HG03521 (cell line): ENCODE measurements around the gene PLEKHJ1.

Experiments
- ATAC-seq: cut with Tn5 transposase; IDR thresholded peaks from one replicate; pipeline ENCODE4 v1.9.1; 2021; ENCODE audit warnings: mild to moderate bottlenecking, moderate library complexity; ENCODE audit not compliant: unreplicated experiment

The PLEKHJ1 gene

DNA sequence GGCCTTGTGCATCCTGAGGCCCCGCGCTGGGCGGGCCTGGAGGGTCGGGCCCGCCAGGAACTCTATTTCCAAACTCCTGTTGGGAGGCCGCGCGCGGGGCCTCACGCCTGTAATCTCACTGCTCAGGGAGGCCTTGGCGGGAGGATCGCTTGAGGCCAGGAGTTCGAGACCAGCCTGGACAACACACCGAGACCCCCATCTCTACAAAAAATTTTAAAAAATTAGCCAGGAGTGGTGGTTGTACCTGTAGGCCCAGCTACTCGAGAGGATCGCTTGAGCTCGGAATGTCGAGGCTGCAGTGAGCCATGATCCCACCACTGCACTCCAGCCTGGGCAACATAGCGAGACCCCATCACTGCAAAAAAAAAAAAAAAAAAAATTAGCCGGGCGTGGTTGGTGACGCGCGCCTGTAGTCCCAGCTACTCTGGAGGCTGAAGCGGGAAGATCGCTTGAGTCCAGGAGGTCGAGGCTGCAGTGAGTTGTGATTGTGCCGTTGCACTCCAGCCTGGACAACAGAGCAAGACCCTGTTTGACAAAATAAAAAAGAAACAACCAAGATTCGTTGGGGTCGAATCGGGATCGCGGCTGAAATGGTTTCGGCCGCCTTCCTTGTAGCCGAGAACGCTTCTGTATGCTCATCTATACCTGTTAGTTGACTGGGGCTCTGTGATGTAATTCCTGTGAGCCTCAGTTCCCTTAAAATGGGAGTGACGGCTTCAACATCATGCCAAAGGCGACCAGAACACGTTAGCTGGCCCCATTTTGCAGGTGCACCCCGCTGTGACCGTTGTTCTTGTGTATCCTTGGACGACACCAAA, 1.1 kb upstream of the PLEKHJ1 start:
- ATAC-seq: no peak

DNA sequence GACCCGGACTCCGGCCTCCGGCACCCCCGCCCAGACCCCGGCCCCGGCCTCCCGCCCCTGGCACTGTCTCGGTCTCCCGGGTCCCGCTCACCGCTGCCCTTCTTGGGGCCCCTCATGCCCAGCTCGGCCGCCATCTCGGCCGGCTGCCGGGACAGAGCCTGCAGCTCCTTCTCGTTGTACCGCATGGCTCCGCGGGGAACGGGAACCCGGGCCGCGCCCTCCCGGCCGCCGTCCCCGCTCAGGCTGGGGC, 140 bp downstream of the PLEKHJ1 start:
- no peak for ATAC-seq

DNA sequence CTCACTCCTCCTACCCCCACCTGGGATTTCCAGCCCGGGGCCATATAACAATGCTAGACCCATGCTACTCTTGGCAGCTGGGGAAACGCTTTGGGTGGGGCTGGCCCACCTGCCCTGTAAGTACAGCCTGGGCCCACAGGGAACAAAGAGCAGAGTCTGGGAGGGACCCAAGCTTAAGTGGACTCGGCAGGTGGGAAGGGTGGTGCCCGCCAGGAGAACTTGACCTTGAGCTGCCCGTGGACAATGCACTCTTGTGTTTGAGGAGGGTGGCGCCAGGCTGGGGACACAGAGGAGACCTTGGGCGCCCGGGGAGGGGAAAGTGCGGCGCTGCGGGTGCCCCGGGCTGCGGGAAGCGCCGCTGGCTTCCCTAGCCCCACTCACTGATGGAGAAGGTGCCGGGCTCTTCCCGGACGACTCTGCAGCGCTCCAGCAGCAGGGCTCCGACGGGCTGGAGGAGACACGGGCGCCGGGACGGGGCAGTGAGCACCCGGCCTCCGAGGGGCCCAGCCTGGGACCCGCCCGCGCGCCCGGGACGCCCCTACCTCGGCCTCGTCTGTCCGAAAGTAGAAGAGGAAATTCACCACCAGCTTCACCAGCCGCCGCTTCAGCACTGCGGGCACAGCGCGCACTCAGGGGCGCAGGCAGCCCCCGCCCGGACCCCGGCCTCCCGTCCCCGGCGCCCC, 607 bp downstream of the PLEKHJ1 start:
- peak; percentile 7 for ATAC-seq

DNA sequence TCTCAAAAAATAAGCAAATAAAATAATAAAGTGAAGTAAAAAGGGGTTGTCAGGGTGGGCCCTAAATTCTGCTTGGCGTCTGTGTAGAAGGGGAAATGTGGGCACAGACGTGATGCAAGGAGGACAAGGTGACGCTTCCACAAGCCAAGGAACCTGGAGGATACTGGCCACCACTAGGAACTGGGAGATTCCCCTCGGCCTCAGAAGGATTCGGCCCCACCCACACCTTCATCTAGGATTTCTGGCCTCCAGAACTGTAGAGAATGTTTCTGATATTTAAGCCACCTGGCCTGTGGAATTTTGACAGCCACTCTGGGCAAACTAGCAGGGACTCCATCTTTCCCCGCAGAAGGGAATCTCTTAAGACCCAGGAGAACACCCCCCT, 1.1 kb downstream of the PLEKHJ1 start:
- no peak for ATAC-seq

DNA sequence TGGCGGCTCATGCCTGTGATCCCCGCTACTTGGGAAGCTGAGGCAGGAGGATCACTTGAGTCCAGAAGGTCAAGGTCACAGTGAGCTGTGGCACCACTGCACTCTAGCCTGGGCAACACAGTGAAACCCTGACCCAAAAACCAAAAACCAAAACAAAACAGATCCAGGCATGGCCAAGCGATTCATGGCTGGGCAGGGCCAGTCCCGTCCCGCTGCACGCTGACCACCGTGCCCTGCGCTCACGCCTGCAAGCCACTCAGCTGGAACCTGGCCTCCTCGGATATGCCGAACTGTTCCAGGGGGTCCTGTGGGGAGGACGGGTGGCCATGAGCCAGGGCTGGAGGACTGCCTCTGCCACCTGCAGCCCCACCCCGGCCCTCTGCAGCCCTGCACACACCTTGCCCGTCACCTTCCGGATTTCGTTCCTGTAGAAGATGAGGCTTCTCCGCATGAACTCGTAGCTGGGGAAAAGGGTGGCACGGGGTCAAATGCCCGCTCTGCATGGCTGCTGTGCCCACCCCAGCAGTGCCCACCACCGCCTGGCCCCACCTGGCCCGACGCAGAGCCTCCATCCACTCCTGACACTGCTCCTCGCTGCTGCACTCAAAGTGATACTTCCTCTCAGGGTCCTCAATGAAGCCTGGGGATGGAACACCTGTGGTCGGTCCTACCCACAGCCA, 2.4 kb downstream of the PLEKHJ1 start:
- no peak for ATAC-seq

DNA sequence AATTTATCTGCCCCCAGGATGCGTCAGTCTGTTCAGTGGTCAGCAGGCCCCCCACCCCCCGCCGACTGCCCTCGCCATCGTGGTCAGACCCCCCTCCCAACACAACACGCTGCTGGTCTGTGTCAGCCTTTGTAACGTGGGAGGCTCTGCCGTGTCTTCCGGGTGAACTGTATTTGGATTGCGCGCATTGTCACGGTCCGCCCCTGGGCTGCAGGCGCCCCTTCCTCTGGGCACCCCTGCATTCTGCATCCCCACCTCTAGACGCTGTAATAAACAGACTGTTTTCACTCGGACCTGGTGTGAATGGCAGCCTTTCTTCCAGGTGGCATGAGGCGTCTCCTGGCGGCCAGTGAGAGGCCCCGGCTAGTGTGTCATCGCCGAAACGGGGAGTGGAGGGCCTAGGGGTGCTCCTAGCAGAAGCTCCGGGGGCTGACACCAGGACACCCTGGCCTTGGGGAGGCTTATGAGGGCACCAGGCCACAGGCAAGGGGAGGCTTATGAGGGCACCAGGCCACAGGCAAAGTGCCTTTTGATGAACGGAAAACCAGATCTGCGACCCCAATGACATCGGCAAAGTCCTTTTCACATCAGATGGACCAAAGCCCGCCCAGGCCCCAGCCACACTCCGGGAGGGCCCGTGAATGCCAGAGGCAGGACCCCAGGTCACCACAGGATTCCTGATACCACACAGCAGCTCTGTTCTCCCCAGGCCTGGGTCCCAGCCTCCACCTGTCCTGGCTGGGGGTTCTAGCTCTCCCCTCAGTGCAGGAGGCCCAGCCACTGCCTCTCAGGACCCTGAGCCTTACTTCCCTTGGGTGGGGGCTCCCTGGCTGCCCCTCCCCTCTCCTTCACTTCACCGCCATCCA, 3.6 kb downstream of the PLEKHJ1 start:
- no peak for ATAC-seq

DNA sequence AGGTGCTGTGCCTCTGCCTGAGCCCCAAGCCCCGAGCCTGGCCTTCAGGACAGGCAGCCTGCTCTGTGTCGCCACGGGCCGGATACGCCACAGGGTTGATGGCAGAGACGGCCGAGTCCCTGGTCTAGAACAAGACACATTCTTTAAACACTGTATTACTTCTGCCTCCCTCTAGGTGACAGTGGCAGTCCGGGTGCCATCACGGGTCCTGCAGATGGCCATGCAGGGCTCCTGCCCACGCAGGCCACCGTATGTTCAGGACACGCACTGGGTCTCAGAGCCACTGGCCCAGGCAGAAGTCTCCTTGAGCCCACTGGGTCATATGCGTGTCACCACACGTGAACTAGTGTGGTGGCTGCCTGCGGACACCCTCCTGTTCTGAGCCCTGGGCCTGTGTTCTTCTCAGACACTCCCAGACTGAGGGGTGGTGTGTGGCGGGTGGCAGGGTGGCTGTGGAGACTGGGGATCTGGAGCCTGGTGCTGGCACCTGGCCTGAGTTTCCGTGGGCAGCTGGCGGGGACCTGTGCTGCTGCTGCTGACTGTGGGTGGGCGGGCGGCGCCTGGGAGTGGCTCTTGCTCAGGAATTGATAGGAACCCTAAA, 4.4 kb downstream of the PLEKHJ1 start:
- no peak for ATAC-seq

DNA sequence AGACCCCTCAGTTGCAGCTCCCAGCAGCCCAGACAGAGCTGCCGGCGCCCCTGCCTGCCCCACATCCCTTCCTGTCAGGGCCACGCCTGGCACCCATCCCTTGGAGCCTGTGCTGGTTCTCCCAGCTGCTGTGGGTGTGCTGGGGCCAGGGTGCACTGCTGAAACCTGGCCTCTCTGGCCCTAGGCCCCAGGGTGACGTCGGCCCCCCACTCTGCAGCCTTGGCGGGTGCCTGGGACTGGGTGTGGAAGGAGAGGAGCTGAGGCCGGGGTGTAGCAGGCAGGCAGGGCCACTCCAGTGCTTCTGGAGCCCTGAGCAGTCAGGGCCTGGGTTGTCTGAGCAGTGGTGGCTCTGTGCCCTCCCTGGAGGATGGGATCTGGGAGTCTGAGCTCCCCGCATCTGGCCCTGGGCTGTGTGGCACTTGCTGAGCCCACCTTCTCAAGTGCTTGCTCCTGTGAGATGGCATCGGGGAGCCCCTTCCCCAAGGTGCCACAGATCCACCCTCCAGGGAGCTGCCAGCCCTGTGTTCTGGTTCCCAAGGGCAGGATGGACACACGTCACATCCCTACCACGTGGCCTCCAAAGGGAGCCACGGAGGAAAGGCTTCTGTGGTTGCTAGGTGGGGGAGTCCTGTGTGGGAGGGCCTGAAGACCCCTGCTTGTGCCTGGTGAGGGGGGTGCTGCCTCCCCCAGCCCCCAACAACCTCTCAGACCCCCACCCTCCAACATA, 5.2 kb downstream of the PLEKHJ1 start:
- ATAC-seq: no peak

DNA sequence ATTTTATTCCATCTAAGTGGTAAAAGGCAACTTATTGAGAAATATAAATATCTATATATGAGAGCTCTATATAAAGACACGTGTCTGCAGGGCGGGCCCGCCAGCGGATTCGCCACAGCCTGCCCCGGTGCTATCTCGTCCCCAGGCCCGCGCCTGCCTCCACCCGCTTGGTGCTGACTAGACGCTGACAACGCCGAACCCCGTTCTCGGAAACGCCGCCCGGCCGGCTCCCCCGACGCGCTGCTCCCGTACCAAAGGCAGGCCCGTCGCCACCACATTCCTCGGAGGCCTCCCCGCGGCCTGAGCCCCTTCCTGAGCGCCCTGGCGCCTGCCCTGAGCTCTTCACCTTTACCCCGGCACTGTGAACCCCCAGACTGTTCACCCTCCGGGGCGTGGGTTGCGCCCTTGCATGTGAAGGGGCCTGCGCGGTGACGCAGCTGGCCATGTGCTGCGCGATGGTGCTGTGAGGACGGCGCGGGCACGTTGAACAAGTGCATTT, 6.0 kb downstream of the PLEKHJ1 start:
- no peak for ATAC-seq

DNA sequence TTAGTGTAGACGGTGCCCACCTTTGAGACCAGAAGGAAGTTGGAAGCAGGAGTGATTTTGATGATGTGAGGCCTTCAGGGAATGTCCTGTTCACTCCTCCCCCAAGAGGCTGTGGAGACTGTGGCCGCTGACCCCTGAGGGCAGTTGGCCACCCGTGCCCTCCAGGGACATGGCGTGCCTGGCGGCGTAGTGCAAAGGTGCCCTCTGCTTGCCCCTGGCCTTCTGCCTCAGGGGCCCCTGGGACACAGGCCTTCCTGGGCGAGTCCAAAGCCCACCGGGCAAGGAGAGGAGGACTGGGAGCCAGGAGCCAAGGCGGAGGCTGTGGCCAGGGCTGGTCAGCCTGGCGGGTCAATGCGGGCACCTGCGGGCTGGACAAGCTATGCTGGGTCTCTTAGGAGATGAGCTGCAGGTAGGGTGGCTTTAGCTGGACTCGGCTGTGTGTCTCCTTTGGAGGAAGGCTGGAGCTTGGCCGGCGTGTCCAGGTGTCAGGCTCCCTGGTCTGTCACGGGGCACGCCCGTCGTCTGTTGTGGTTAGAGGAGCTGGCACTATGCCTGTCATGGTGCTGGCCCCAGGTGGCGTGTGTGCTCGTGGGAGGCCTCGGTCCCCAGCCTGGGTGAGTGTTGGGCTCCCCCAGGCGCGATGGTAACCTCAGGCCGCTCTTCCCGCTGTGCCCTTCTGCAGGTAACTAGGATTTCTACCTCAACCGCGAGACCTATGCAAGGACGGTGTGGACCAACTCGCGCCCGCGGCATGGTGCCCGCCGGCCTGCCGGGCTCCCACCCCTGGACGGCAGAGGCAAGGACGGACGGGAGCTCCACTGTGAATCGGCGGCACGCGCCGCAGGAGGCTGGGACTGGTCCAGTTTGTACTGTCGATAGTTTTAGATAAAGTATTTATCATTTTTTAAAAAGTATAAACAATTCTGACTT, 6.8 kb downstream of the PLEKHJ1 start:
- no peak for ATAC-seq

DNA sequence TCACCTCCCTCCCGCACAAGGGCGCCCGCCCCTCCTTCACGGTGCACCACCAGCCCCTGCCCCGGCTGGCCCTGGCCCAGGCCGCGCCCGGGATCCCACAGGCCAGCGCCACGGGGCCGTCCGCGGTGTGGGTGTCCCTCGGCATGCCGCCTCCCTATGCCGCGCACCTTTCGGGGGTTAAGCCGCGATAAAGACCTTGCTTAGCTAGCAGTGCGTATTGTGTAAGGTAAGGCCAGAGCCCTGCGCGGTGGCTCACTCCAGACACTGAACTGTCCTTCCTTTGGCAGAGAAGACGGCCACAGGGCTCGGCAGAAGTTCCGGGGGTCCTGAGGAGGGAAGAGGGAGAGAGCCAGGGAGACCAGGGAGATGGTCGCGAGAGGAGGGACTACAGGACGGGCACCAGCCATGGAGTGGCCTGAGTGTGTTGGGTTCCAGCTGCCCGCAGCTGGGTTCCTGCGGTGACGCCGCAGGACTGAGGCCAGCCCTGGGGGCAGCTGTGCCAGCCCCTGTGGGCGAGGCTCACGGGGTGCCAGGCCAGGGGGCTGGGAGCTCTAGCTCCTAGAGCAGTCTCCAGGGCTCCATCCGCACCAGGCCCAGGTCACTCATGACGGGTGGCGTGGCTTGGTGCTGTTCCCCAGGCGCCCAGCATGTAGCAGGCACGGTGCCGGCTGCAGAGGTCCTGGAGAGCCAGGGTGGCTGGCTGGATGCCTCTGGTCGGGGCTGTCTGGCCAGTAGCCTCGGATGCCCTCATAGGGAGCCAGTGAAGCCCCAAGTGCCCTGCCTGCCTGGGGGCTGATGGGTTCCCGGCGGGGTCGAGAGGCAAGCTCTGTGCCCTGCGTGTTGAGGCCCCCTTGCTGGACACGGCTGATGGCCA, 7.7 kb downstream of the PLEKHJ1 start:
- ATAC-seq: no peak

DNA sequence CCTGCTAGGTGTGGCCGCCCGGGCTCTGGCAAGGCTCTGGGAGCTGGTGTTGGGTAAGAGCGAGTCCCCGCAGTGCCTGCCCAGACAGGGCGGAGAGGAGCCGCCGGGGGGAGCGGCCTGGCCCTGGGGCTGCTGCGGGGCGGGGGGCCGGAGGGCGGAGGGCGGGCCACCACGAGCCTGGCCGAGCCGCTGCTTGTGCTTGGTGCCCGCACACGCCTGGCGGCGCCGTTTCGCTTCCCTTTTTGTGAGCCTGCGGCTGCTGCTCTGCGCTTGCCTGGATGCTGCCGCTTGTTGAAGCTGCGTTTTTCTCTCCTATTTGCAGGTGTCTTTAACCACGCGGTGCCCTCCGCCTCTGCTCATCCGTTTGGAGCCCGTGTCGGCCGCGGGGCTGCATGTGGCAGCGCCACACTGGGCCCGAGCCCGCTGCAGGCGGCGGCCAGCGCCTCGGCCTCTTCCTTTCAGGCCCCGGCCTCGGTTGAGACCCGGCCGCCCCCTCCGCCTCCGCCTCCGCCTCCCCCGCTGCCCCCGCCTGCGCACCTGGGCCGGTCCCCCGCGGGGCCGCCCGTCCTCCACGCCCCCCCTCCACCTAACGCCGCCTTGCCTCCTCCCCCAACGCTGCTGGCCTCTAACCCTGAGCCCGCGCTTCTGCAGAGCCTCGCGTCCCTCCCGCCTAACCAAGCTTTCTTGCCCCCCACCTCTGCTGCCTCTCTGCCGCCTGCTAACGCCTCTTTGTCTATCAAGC, 8.5 kb downstream of the PLEKHJ1 start:
- ATAC-seq: no peak

DNA sequence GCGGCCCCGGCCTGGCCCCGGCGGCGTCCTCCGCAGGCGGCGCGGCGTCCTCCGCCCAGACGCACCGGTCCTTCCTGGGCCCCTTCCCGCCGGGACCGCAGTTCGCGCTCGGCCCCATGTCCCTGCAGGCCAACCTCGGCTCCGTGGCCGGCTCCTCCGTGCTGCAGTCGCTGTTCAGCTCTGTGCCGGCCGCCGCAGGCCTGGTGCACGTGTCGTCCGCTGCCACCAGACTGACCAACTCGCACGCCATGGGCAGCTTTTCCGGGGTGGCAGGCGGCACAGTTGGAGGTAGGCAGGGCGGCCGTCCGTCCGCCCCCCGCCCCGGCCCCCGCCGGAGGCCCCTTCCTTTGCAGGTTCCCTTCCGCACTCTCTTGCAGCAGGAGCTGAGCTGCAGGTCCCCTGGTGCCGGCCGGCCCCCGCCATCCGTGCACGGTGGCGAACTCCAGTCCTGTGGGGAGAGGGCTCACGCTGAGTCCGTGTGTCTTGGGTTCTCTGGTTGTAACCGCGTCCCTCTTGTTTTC, 9.2 kb downstream of the PLEKHJ1 start:
- no peak for ATAC-seq

DNA sequence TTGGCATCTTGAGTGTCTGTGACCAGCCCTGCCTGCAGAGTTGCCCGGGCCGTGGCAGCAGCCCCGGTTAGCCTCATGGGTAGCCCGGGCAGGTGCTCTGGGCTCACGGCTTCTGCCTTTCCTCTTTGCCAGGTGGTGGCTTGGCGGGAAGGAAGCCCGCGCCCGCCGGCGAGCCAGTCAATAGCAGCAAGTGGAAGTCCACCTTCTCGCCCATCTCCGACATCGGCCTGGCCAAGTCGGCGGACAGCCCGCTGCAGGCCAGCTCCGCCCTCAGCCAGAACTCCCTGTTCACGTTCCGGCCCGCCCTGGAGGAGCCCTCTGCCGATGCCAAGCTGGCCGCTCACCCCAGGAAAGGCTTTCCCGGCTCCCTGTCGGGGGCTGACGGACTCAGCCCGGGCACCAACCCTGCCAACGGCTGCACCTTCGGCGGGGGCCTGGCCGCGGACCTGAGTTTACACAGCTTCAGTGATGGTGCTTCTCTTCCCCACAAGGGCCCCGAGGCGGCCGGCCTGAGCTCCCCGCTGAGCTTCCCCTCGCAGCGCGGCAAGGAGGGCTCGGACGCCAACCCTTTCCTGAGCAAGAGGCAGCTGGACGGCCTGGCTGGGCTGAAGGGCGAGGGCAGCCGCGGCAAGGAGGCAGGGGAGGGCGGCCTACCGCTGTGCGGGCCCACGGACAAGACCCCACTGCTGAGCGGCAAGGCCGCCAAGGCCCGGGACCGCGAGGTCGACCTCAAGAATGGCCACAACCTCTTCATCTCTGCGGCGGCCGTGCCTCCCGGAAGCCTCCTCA, 9.9 kb downstream of the PLEKHJ1 start:
- ATAC-seq: no peak

DNA sequence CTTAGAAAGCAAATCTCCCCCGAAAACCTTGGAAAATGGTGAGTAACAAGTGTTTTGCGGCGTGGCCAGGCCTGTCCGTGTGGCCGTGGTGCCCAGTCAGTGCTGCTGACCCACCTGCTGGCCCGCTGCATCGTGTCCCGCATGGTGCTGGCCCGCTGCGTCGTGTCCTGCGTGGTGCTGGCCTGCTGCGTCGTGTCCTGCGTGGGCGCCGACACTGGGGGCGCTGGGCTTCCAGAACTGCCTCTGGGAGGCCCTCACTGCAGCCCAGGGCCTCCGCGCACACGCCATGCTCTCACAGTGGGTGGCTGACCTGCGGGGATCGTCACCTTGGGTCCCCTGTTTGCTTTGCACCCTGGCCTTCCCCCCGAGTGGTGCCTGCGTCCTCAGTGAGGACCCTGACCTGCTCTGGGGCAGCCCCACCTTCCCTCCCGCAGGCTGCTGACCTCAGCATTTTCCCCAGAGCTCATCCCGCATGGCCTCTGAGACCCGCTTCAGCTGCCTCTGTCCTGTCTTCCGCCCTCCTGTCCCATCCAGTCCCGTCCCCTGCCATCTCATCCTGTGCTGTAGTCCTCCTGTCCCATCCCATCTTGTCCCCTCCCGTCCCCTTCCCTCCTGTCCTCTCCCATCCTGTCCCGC, 10.6 kb downstream of the PLEKHJ1 start:
- no peak for ATAC-seq
